ENCODE results near the gene WDR49.

The WDR49 gene

GRCh38 chr3:167489571-167489970 lies 164.2 kb downstream of the WDR49 start:
- Mint-ChIP-seq H3K27me3 (no peaks in the 10 kb centered on the region), H3K27ac (no peak overlapping the region), H3K9me3 (no peaks in the 10 kb centered on the region), H3K36me3 (ENCODE audit: low read depth) (no peaks in the 10 kb centered on the region), H3K4me3 (no peak overlapping the region), H3K4me1 (no peaks in the 10 kb centered on the region)
- no peak for DNase-seq
- ATAC-seq = no peak

DNA sequence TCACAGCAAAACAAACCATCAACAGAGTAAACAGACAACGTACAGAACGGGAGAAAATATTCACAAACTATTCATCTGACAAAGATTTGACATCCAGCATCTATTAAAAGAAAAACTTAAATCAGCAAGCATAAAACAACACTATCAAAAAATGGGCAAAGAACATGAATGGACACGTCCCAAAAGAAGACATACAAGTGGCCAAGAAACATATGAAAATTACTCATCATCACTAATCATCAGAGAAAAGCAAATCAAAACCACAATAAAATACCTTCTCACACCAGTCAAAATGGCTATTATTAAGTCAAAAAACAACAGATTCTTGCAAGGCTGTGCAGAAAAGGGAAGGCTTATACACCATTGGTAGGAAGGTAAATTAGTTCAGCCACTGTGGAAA lies 166.2 kb downstream of the WDR49 start:
- DNase-seq (no peak), ATAC-seq (no peak)
- no peak overlapping the region for H3K4me3 Mint-ChIP-seq
- H3K9me3 Mint-ChIP-seq = no peaks in the 10 kb centered on the region
- no peaks in the 10 kb centered on the region for H3K27me3 Mint-ChIP-seq
- H3K4me1 Mint-ChIP-seq = no peaks in the 10 kb centered on the region
- H3K27ac Mint-ChIP-seq = no peak overlapping the region
- H3K36me3 Mint-ChIP-seq (ENCODE audit: low read depth) = no peaks in the 10 kb centered on the region

- Mint-ChIP-seq H3K4me3 (no peak overlapping the region), H3K36me3 (ENCODE audit: low read depth) (no peaks in the 10 kb centered on the region), H3K9me3 (no peaks in the 10 kb centered on the region), H3K4me1 (no peaks in the 10 kb centered on the region), H3K27ac (no peak overlapping the region), H3K27me3 (no peaks in the 10 kb centered on the region)
- no peak for DNase-seq
- no peak for ATAC-seq
Observed at GRCh38 chr3:167484551-167484950, 169.2 kb downstream of the WDR49 start.

- ATAC-seq = no peak
- Mint-ChIP-seq H3K4me1 (no peaks in the 10 kb centered on the region), H3K27ac (no peak overlapping the region), H3K27me3 (no peaks in the 10 kb centered on the region), H3K4me3 (no peak overlapping the region), H3K9me3 (no peaks in the 10 kb centered on the region), H3K36me3 (ENCODE audit: low read depth) (no peaks in the 10 kb centered on the region)
- no peak for DNase-seq
Observed at GRCh38 chr3:167483708-167484475, 169.8 kb downstream of the WDR49 start.

GRCh38 chr3:167481164-167481563 lies 172.6 kb downstream of the WDR49 start:
- Mint-ChIP-seq H3K4me3 (no peak overlapping the region), H3K27me3 (no peaks in the 10 kb centered on the region), H3K36me3 (ENCODE audit: low read depth) (no peaks in the 10 kb centered on the region), H3K4me1 (no peaks in the 10 kb centered on the region), H3K9me3 (no peaks in the 10 kb centered on the region), H3K27ac (no peak overlapping the region)
- ATAC-seq (no peak), DNase-seq (no peak)

GRCh38 chr3:167480748-167481147 lies 173.0 kb downstream of the WDR49 start:
- Mint-ChIP-seq H3K4me3 (no peak overlapping the region), H3K9me3 (no peaks in the 10 kb centered on the region), H3K27me3 (no peaks in the 10 kb centered on the region), H3K36me3 (ENCODE audit: low read depth) (no peaks in the 10 kb centered on the region), H3K27ac (no peak overlapping the region), H3K4me1 (no peaks in the 10 kb centered on the region)
- ATAC-seq = no peak
- DNase-seq = no peak

DNA sequence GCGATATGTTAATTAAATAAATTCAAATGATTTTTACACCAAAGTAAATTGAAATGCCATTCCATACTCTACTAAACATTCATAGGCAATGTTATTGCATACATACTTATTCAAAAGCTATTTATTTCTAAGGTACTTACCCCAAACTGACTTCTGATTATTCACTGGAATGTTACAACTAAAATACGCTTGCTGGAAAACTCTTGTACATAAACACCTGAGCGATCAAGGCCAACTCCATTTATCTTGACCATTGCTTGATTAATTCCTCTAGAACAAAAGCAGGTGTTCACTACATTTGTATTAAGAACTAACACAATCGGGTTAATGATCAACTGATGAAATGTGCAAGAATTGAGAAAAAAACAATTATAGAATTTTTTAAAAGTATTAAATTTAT lies 179.9 kb downstream of the WDR49 start, which contains the start of gene SERPINI2:
Gene SERPINI2, minus strand, starts transcription at position 180 of the 400 bp plus-strand sequence. CDS start 2,208 bp downstream, outside the sequence.
- H3K4me3 Mint-ChIP-seq = no peak within 1 kb of the TSS
- no peaks in the 10 kb centered on the region for H3K4me1 Mint-ChIP-seq
- DNase-seq = no peak
- no peaks in the 10 kb centered on the region for H3K9me3 Mint-ChIP-seq
- H3K27me3 Mint-ChIP-seq = no peaks in the 10 kb centered on the region
- H3K27ac Mint-ChIP-seq = no peak within 1 kb of the TSS
- ATAC-seq = no peak
- H3K36me3 Mint-ChIP-seq (ENCODE audit: low read depth) = no peaks in the 10 kb centered on the region

GRCh38 chr3:167469381-167469780 lies 184.4 kb downstream of the WDR49 start:
- no peak overlapping the region for H3K4me3 Mint-ChIP-seq
- no peak overlapping the region for H3K27ac Mint-ChIP-seq
- H3K4me1 Mint-ChIP-seq = no peaks in the 10 kb centered on the region
- H3K27me3 Mint-ChIP-seq = no peaks in the 10 kb centered on the region
- ATAC-seq (no peak), DNase-seq (no peak)
- no peaks in the 10 kb centered on the region for H3K9me3 Mint-ChIP-seq
- H3K36me3 Mint-ChIP-seq (ENCODE audit: low read depth) = no peaks in the 10 kb centered on the region

DNA sequence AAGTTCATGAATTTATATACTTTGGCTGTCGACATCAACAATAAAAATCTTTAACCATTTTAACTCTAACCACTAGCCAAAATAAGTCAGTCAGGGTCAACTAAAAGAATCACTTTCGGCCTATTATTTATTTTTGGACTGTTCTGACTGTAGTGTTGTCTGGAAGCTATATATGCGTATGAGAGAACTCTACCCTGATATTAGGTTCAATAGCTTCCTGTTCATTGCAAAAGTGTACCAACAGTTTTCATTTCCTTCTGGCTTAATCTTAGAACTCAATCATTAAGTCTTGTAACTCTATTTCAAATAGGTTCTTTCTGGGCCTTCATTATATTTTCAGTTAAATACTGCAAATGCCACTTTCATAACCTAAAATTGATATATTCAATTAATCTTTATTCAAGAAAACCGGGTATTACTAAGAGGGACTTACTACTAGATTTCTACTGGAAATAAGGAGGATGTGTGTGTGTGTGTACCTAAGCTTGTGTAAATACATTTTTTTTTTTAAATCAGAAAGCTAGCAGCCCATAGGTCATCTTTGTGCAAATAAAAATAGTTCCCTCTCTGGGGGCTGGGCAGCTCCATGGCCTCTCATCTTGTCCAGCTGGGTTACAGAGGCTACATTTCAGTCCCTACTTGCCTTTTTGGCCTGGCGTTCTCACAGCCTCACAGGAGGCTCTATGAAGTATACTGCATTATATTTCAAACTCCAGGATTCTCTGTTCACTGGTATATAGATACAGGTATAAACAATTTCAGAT lies 185.7 kb downstream of the WDR49 start:
- DNase-seq = no peak
- no peaks in the 10 kb centered on the region for H3K9me3 Mint-ChIP-seq
- no peak overlapping the region for H3K27ac Mint-ChIP-seq
- H3K4me1 Mint-ChIP-seq = no peaks in the 10 kb centered on the region
- no peak overlapping the region for H3K4me3 Mint-ChIP-seq
- no peak for ATAC-seq
- no peaks in the 10 kb centered on the region for H3K36me3 Mint-ChIP-seq (ENCODE audit: low read depth)
- no peaks in the 10 kb centered on the region for H3K27me3 Mint-ChIP-seq

GRCh38 chr3:167466966-167467365 lies 186.8 kb downstream of the WDR49 start:
- no peaks in the 10 kb centered on the region for H3K9me3 Mint-ChIP-seq
- H3K4me1 Mint-ChIP-seq = no peaks in the 10 kb centered on the region
- DNase-seq (no peak), ATAC-seq (no peak)
- H3K4me3 Mint-ChIP-seq = no peak overlapping the region
- no peaks in the 10 kb centered on the region for H3K27me3 Mint-ChIP-seq
- no peaks in the 10 kb centered on the region for H3K36me3 Mint-ChIP-seq (ENCODE audit: low read depth)
- no peak overlapping the region for H3K27ac Mint-ChIP-seq

DNA sequence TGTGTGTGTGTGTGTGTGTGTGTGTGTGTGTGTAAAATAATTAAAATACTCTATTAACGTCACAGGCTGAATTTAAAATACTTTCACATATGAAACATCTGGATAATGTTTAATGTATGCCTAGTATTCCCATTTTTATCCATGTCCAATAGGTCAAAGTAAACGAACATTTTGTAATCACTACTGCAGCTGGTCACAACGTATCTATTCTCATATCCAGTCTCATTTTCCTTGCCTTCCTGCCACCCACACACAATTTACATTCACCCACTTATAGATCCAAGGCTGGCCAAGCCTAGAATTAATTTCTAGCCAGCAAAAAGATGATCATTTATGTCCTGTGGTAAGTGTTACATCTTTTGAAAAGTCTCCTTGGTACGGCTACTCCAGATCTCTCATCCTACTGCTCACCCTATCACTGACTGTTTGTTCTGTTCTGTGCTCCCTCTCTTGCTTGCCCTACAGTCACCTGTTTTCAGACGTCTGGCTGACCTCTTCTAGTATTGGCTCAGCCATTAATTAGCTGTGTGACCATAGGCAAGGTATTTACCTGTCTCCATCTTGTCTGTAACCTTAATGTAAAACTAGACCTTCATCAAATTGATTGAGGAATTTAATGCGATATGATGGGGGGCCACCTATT lies 197.5 kb downstream of the WDR49 start:
- ATAC-seq (no peak), DNase-seq (no peak)
- Mint-ChIP-seq H3K36me3 (ENCODE audit: low read depth) (no peaks in the 10 kb centered on the region), H3K9me3 (no peaks in the 10 kb centered on the region), H3K27ac (no peak overlapping the region), H3K4me3 (no peak overlapping the region), H3K27me3 (no peaks in the 10 kb centered on the region), H3K4me1 (no peaks in the 10 kb centered on the region)

GRCh38 chr3:167453815-167454214 lies 199.9 kb downstream of the WDR49 start:
- H3K4me3 Mint-ChIP-seq = no peak overlapping the region
- ATAC-seq (no peak), DNase-seq (no peak)
- H3K4me1 Mint-ChIP-seq = peaks cover 2% of the 10 kb centered on the region
- H3K27me3 Mint-ChIP-seq = no peaks in the 10 kb centered on the region
- no peaks in the 10 kb centered on the region for H3K36me3 Mint-ChIP-seq (ENCODE audit: low read depth)
- no peak overlapping the region for H3K27ac Mint-ChIP-seq
- H3K9me3 Mint-ChIP-seq = no peaks in the 10 kb centered on the region

DNA sequence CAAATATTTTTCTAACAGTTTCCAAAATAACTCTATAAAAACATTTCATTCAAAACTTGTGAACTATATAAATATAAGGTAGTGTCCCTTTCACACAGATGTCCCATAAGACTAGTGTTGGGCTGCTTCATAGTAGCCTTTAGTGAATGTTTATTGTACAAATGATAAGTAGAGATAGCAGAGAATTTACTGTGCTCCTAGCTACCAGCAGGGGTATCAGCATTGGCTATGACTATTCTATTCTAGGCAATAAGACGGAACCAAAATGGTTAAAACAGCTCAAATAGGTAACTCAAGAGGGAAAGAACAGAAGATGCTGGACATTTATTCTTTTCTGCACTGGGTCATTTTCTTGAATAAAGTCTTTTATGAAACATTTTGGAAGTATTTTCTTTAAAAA lies 202.5 kb downstream of the WDR49 start:
- no peak overlapping the region for H3K27ac Mint-ChIP-seq
- no peaks in the 10 kb centered on the region for H3K9me3 Mint-ChIP-seq
- no peaks in the 10 kb centered on the region for H3K27me3 Mint-ChIP-seq
- no peak for DNase-seq
- no peaks in the 10 kb centered on the region for H3K36me3 Mint-ChIP-seq (ENCODE audit: low read depth)
- H3K4me3 Mint-ChIP-seq = no peak overlapping the region
- ATAC-seq = no peak
- H3K4me1 Mint-ChIP-seq = peaks cover 2% of the 10 kb centered on the region

DNA sequence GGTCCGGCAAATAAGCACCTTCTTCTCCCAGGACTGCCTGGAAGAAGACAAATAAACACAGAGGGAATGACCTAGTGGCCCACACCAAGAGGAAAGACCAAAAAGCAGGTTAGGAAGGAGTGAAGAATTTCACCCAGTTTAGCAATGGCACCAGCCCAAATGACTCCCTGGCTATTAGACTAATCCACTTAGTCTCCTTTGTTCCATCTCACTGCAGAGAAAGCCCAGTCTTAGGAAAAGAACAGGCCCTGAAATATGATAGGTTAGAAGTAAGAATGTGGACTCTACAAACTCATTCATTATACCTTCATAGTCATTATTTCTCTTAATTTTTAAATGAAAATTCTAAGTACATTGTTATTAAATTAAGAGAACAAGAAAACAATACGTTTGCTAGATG lies 203.1 kb downstream of the WDR49 start:
- ATAC-seq (no peak), DNase-seq (no peak)
- Mint-ChIP-seq H3K27ac (no peak overlapping the region), H3K27me3 (no peaks in the 10 kb centered on the region), H3K9me3 (no peaks in the 10 kb centered on the region), H3K36me3 (ENCODE audit: low read depth) (no peaks in the 10 kb centered on the region), H3K4me3 (no peak overlapping the region), H3K4me1 (peaks cover 2% of the 10 kb centered on the region)

DNA sequence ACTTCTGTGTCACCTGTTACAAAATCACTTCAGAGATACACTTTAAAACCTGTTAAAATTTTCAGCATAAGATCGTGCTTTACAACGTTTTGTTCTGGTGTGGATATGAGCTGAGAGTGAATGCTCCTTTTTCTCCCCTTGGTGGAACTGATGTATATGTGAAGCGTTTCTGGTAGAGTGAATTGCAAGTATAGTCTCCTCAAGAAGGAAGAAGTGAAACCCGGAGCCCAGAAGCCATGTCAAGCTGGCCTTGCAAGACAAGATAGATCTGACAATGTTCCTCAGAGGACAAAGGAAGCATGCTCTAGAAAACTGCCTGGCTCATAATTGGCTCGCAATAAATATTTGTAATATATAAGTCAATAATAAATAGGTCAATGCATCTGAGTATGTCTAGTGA lies 203.5 kb downstream of the WDR49 start:
- ATAC-seq (no peak), DNase-seq (no peak)
- Mint-ChIP-seq H3K36me3 (ENCODE audit: low read depth) (no peaks in the 10 kb centered on the region), H3K27me3 (no peaks in the 10 kb centered on the region), H3K9me3 (no peaks in the 10 kb centered on the region), H3K4me3 (no peak overlapping the region), H3K27ac (no peak overlapping the region), H3K4me1 (peaks cover 2% of the 10 kb centered on the region)
